HuH-7.5 (cell line): ENCODE data around the gene FCGR3A.
"Not testable (repeated sequence)": the region's sequence is repeated elsewhere in the genome, so short reads cannot be mapped to it uniquely, and the experiment has no call there.

Source experiments
- DNase-seq: peaks from one replicate; pipeline ENCODE4 v3.0.0; 2011; ENCODE audit warnings: low spot score

The FCGR3A gene

GRCh38 chr1:161530158-161530557 is 19.5 kb downstream of the FCGR3A start:
- DNase-seq: not testable (repeated sequence)

DNA sequence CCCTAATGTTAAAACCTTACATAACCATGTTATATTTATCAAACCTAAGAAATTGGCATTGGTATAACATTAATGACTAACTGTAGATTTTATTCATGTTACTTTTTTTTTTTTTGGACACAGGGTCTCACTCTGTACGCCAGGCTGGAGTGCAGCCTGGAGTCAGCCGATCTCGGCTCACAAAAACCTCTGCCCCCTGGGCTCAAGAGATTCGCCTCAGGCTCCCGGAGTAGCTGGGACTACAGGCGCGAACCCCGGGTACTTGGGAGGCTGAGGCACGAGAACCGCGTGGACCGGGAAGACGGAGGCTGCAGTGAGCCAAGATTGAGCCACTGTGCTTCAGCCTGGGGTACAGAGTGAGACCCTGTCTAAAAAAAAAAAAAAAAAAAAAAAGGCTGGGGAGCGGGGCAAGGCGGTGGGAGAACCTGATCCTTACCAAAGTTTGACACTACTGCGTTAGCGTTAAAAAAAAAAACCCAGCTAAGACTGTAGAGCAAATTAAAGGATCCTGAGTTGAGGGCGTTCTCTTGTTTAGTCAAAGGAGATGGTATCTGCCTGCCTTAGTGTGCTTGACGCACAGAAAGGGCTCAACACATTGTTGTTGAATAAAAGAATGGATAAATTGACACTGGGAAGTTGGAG is 20.0 kb downstream of the FCGR3A start:
- DNase-seq: not testable (repeated sequence)

GRCh38 chr1:161528550-161528949 is 21.1 kb downstream of the FCGR3A start:
- DNase-seq: not testable (repeated sequence)

DNA sequence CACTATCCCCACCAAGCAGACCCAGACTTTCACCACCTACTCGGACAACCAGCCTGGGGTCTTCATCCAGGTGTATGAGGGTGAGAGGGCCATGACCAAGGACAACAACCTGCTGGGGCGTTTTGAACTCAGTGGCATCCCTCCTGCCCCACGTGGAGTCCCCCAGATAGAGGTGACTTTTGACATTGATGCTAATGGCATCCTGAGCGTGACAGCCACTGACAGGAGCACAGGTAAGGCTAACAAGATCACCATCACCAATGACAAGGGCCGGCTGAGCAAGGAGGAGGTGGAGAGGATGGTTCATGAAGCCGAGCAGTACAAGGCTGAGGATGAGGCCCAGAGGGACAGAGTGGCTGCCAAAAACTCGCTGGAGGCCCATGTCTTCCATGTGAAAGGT is 23.7 kb downstream of the FCGR3A start:
- DNase-seq: not testable (repeated sequence)

- not testable (repeated sequence) for DNase-seq
Measured at GRCh38 chr1:161525321-161525720, 24.3 kb downstream of the FCGR3A start.

GRCh38 chr1:161524742-161525291 is 24.8 kb downstream of the FCGR3A start:
- not testable (repeated sequence) for DNase-seq

GRCh38 chr1:161523817-161524741 is 25.5 kb downstream of the FCGR3A start, which contains the start of gene HSPA6:
Gene HSPA6, plus strand, starts transcription at chr1:161524540. Its CDS starts 119 bp downstream, at chr1:161524659.
- DNase-seq: not testable (repeated sequence)

DNA sequence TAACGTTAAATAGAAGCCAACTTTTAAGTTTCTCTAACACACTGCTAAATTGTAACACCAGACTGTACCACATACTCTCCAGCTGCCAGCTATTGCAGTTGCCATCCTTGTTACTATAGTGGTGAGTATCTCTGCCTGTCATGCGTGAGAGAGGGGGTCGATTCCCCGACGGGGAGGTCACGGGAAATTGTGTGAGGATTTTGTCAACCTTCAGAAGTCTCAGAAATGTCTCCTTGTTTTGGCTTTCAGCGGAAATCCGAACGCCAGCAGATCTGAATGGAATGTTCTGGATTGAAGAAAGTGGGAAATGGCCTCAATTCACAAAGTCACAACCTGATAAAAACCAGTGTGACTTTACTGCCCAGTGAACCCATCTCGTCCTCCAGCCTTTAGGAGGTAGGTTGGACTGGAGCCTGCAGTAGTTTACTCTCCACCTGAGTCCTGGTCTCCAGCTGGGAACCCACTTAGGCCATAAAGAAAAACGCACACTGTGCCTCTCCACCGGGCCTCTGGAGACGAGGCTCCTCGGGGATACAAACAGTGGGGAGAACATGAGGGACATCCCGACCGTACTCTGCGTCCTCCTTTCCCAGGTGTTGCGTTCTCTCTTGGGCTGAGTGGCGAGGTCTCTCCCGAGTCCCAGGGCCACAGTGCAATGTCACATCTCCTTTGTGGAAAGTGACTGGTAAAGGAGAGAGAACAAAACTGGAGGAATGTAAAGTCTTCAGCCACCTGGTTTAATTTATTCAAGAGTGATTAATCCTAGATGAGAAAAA is 26.4 kb downstream of the FCGR3A start:
- DNase-seq: not testable (repeated sequence)

- DNase-seq: not testable (repeated sequence)
Measured at GRCh38 chr1:161513953-161514352, 35.7 kb downstream of the FCGR3A start.

DNA sequence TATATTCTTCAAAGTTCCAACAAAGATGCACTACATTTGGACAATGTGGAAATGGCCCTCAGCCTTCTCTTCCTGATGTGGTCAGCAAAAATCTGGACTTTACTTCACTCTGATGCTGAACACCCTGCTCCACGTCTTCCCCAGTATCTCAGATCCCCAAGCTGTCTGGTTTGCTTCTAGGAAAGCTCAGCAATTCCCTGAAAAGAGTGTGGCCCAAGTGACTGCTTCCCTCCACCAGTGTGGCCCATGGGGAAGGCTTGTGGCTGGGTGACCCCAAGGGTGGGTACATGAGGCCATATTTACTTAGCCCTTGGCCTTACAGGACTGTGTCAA is 36.2 kb downstream of the FCGR3A start:
- DNase-seq: not testable (repeated sequence)

- not testable (repeated sequence) for DNase-seq
Measured at GRCh38 chr1:161512636-161513447, 36.8 kb downstream of the FCGR3A start.

DNA sequence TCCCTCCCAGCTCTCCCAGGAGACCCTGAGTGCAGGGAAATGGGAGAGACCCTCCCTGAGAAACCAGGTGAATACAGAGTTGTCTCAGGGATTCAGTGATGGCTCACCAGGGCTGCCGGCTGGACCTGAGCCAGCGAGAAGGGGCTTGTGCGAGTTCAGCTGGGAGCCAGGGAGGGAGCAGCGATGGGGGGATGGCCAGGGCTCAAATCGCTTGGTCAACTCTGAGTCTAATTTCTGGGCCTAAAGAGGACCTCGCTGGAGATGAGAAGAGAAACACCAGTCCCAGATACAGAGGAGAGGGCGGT is 37.9 kb downstream of the FCGR3A start:
- no peak for DNase-seq

DNA sequence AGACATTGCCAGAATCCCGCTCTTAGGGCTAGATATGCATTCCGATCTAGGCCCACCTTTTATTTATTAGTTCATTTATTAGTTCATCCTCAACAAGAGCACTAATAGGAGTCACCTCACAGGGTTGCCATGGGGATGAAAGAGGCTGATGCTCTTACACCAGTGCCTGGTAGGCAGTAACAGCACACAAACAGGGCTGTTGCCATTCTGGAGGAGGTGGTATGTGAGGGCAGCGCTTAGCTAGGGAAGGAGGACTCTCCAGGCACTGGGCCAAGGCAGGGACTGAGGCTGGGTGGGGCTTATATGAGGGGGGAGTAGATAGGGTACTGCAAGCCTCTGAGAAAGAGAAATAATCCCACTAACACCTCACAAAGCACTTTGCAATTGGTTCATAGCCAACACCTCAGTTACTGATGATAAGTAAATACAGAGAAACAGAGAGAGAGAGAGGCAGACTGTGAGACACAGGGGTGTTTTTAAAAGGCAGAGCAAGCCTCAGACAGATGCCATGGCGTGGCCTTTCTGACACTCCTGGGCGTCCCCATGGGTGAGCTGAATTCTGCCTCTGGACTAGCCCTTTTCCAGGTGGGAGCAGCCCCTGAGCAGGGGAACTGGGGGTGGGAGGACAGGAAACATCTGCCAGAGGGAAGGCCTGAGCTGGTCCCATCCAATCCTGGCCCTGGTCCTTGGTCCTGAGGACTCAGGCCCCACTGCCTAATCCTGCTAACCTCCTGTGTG is 38.4 kb downstream of the FCGR3A start:
- no peak for DNase-seq

- DNase-seq: no peak
Measured at GRCh38 chr1:161510477-161510876, 39.1 kb downstream of the FCGR3A start.

DNA sequence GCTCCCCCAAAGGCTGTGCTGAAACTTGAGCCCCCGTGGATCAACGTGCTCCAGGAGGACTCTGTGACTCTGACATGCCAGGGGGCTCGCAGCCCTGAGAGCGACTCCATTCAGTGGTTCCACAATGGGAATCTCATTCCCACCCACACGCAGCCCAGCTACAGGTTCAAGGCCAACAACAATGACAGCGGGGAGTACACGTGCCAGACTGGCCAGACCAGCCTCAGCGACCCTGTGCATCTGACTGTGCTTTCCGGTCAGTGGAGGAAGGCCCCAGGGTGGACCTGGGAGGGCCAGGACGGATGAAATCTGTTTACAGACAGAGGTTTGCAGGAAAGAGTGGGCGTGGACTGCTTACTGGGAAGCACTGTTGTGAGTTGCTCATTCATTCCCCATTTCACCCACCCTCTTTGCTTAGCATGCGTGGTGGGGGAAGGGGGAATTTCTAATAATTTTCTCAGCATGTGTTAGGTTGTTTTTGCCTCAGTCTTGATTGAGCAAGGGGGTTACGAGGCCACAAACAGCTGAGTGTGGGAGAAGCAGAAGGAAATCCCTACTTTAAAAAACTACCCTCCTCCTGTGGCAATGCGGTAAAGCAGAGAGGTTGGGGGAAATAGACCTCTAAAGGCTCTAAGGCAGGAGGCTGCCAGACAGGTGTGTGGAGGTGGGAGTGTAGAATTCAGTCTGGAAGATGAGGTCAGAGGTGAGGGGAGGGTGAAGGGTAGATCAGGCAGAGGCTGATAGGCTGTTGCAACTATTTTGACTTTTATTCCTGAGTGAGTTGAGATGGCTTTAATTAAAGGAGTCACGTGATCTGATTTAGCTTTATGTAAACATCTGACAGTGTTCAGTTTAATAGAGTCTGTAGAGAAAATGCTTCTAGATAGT is 43.0 kb downstream of the FCGR3A start:
- DNase-seq: no peak

DNA sequence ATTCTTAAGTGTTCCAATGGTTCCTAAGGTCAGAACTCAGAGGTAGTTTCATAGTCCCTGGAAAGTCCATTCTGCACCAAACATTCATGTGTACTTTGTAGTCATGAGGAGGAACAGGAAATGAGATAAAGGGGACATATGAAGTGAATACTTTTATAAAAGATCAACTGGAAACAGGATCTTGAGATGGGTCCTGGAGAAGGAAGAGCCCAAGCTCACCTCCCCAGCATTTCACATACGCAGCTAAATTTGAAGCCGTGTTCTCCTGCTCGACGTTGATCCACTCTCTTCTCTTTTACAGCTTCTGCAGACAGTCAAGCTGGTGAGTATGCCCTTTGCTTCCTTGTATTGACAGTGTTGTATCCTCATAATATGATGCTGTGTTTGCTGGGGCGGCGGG is 43.9 kb downstream of the FCGR3A start:
- DNase-seq: no peak

- no peak for DNase-seq
Measured at GRCh38 chr1:161503394-161503748, 46.2 kb downstream of the FCGR3A start.

DNA sequence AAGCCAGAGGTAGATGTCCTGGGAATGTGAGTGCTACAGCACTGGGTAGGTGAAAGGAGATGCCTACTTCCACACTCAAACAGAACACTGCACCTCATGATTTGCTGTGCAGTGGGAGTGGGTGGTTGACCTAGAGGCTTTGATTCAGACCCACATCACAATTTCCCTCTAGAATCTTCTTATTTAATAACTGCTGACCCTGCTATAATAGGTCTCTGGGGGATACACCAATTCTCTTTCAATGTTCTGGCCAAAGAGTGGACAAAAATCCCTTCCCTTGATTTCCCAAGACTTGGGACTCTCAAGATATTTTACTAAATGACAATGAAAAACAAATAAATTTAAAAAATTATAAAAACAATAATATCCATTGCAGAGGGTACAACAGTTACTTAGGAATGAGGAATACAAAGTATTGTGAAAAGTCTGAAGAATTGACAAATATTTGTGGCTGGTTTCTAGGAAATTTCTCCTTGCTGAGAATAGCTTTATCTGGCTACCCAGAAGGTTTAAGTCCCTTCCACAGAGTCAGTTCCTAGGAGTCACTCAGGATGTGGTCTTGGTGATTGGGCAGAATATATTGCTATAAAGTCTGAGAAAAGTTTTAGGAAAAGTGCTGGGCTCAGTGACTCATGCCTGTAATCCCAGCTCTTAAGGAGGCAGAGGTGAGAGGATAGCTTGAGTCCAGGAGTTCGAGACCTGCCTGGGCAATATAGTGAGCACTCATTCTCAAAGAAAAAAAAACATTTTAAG is 46.8 kb downstream of the FCGR3A start:
- no peak for DNase-seq

GRCh38 chr1:161502181-161502580 is 47.4 kb downstream of the FCGR3A start:
- DNase-seq: no peak
